K562 (cell line): Measurements from ENCODE around the gene IGSF21. TPM values are rescaled to one million over a fixed set of nuclear protein-coding genes. Genes with fewer than 3 reads are reported as not detected.

Experiments used
- ATAC-seq: fragments of 200-7000 bp; cut with Tn5 transposase; 3 replicates; pipeline ENCODE4 v1.9.1; 2020; ENCODE audit warnings: moderate library complexity
- BruUV-seq: library from RNA; stranded (reverse); fragments of 400-500 nt; replicated peaks from 2 replicates; lab custom pipeline; 2021; lab: Mats Ljungman, UMichigan
- CTCF ChIA-PET: fragments of 300-600 bp; formaldehyde crosslinking; extraction: SDS; loops from one replicate; lab custom pipeline; 2021; ENCODE audit warnings: low intra/inter-chr PET ratio; lab: Yijun Ruan, JAX
- POLR2A ChIA-PET: fragments of 300-600, 350-650 bp; sonication (Branson Sonifier 250); formaldehyde crosslinking; extraction: SDS; loops from one replicate; lab custom pipeline; 2021; ENCODE audit warnings: antibody characterized with exemption, inconsistent platforms; lab: Yijun Ruan, JAX
- DNase-seq, 4 experiments: peaks; one replicate each; pipeline versions ENCODE4 v3.0.0 to v3.0.0-alpha.2; 2011 to 2018; ENCODE audit warnings: low spot score in 3 of 4, mixed read lengths in 3 of 4; ENCODE audit errors: extremely low read depth in 1 of 4
- FAIRE-seq: peaks from 2 replicates; lab custom pipeline; 2011; peaks lifted over from hg19 to GRCh38; lab: Jason Lieb, UNC
- H2AFZ ChIP-seq: 2 replicates; pipeline ENCODE4 v1.6.0; 2011; ENCODE audit warnings: low read depth, low read length, control low read depth, inconsistent platforms
- H3K27ac ChIP-seq: fragments of 200-600 bp; 3 replicates; pipeline ENCODE4 v1.8.0; 2011; ENCODE audit warnings: low read depth, mild to moderate bottlenecking, control low read depth, inconsistent platforms, low read length, moderate library complexity, mixed read lengths; ENCODE audit errors: extremely low read depth
- H3K27me3 ChIP-seq, 2 experiments: fragments of 300-600 bp in 1 of 2; 2 replicates in 1 of 2; 3 replicates in 1 of 2; pipeline versions ENCODE4 v1.6.0 to v1.8.0; 2011; ENCODE audit warnings: inconsistent platforms in 2 of 2, low read length in 2 of 2, mild to moderate bottlenecking in 1 of 2, mixed read lengths in 1 of 2, moderate library complexity in 1 of 2; ENCODE audit not compliant: control insufficient read depth in 2 of 2, insufficient read depth in 2 of 2
- H3K36me3 ChIP-seq: fragments of 300-600 bp; 3 replicates; pipeline ENCODE4 v1.8.0; 2011; ENCODE audit warnings: mild to moderate bottlenecking, low read length, inconsistent platforms; ENCODE audit not compliant: control insufficient read depth, insufficient read depth
- H3K4me1 ChIP-seq, 2 experiments: fragments of 200-600 bp in 1 of 2; replicated peaks in 1 of 2; 2 replicates in 1 of 2; 3 replicates in 1 of 2; pipeline versions ENCODE4 v1.5.1 to v1.8.0; 2011; ENCODE audit warnings: inconsistent platforms in 2 of 2, low read length in 2 of 2, mild to moderate bottlenecking in 1 of 2, mixed read lengths in 1 of 2, moderate library complexity in 1 of 2; ENCODE audit not compliant: control insufficient read depth in 2 of 2, insufficient read depth in 2 of 2
- H3K4me2 ChIP-seq: 2 replicates; pipeline ENCODE4 v1.6.1; 2011; ENCODE audit warnings: low read length, control low read depth, inconsistent platforms, mixed read lengths; ENCODE audit not compliant: insufficient read depth
- H3K4me3 ChIP-seq: fragments of 200-600 bp; sonication (generic), shearing (Covaris generic); 2 replicates; pipeline ENCODE4 v1.5.1; 2016; ENCODE audit warnings: control low read depth, inconsistent platforms
- H3K79me2 ChIP-seq: fragments of 200-600 bp; 3 replicates; pipeline ENCODE4 v1.8.0; 2011; ENCODE audit warnings: low read length, inconsistent platforms; ENCODE audit not compliant: control insufficient read depth, insufficient read depth
- H3K9ac ChIP-seq, 2 experiments: 2 replicates each; pipeline versions ENCODE4 v1.6.0 to v1.6.1; 2011; ENCODE audit warnings: low read depth in 2 of 2, low read length in 2 of 2, control low read depth in 1 of 2, inconsistent platforms in 1 of 2, mild to moderate bottlenecking in 1 of 2, mixed read lengths in 1 of 2; ENCODE audit not compliant: insufficient read depth in 1 of 2
- H3K9me1 ChIP-seq: one replicate; pipeline ENCODE4 v1.6.0; 2011; ENCODE audit warnings: inconsistent platforms, mild to moderate bottlenecking, low read length, moderate library complexity; ENCODE audit not compliant: control insufficient read depth, insufficient read depth
- H3K9me3 ChIP-seq: replicated peaks from 2 replicates; pipeline ENCODE4 v1.5.1; 2011; ENCODE audit warnings: low read depth, low read length, inconsistent platforms; ENCODE audit not compliant: control insufficient read depth, insufficient read depth
- H4K20me1 ChIP-seq: replicated peaks from 2 replicates; pipeline ENCODE4 v1.6.1; 2011; ENCODE audit warnings: low read length, inconsistent platforms, mixed read lengths; ENCODE audit not compliant: control insufficient read depth, insufficient read depth
- EP400 ChIP-seq: fragments of 450-650 bp; IDR thresholded peaks from 2 replicates; pipeline ENCODE4 v1.6.1; 2017; ENCODE audit warnings: antibody characterized with exemption, mild to moderate bottlenecking, moderate library complexity
- HLTF ChIP-seq: fragments of 450-650 bp; IDR thresholded peaks from 2 replicates; pipeline ENCODE4 v1.6.1; 2016
- RFX1 ChIP-seq: fragments of 450-650 bp; IDR thresholded peaks from 2 replicates; pipeline ENCODE4 v1.6.1; 2016; ENCODE audit warnings: mild to moderate bottlenecking, moderate library complexity
- XRCC4 ChIP-seq: IDR thresholded peaks from one replicate; pipeline ENCODE4 v1.6.1; 2011; ENCODE audit not compliant: insufficient read depth, insufficient read length; ENCODE audit errors: extremely low read depth
- ZNF511 ChIP-seq: sonication (generic); formaldehyde crosslinking; IDR thresholded peaks from 2 replicates; pipeline ENCODE4 v1.8.0; 2022; ENCODE audit warnings: mild to moderate bottlenecking, missing genetic modification reagents
- WGBS: fragments of 100-300 bp; shearing (Covaris generic); methylation state at CpG from one replicate; pipeline ENCODE4 v1.1.6; 2016; ENCODE audit warnings: low coverage, mixed read lengths; ENCODE audit not compliant: insufficient coverage; ENCODE audit errors: missing lambda C conversion rate; 5-methylcytosine and 5-hydroxymethylcytosine counted together
- in situ Hi-C: fragments of 300-500 bp; cut with MboI; formaldehyde crosslinking; loops from 4 replicates; pipeline ENCODE4 v1.15.0; 2018; ENCODE audit warnings: inconsistent platforms, mixed read lengths
- intact Hi-C: fragments of 100-400 bp; cut with micrococcal nuclease; formaldehyde crosslinking; loops from 2 replicates; pipeline ENCODE4 v1.14.2; 2022
- polyA plus RNA-seq, 8 experiments: library from polyadenylated mRNA; depleted of rRNA in 4 of 8; stranded (reverse) in 5 of 8; unstranded in 3 of 8; fragments of >200 nt; fragmentation: Nextera tagmentation in 2 of 8; fragmentation: Illumina TruSeq in 1 of 8; extraction: Ambion mirVana in 2 of 8; extraction: Trizol in 1 of 8; gene quantifications; 2 replicates each; pipeline versions ENCODE4 v1.2.1 to v1.2.3, GENCODE V29; 2011 to 2014; ENCODE audit warnings: inconsistent platforms in 1 of 8, missing spikeins in 1 of 8
- total RNA-seq, 7 experiments: library from RNA; depleted of rRNA in 6 of 7; stranded (reverse); fragments of >200 nt in 6 of 7; fragmentation: Illumina TruSeq in 2 of 7; extraction: Trizol in 2 of 7; gene quantifications; 2 replicates each; pipeline versions ENCODE4 v1.2.1 to v1.2.3, GENCODE V29; 2011 to 2021; ENCODE audit warnings: low replicate concordance in 1 of 7
- TF ChIP-seq, protein P1 (sequence below): fragments of 450-650 bp; IDR thresholded peaks from one replicate; pipeline ENCODE4 v1.6.1; 2018; ENCODE audit warnings: mild to moderate bottlenecking, moderate library complexity; ENCODE audit not compliant: partially characterized antibody
- TF ChIP-seq, protein P2 (sequence below): fragments of 200-800 bp; sonication (Bioruptor generic); IDR thresholded peaks from 2 replicates; pipeline ENCODE4 v1.6.1; 2016; ENCODE audit warnings: missing genetic modification characterization, missing compliant biosample characterization

IGSF21 gene
- total and polyA plus RNA-seq, 9 of the 15 experiments (the other 6 are each of a cell fraction or from before 2014, with no cell fraction given), result not detected

GRCh38 chr1:18264450-18265039 is 156.9 kb downstream of the IGSF21 start:
- no peaks in the 10 kb centered on the region for H3K36me3 ChIP-seq
- no peak overlapping the region for H3K9ac ChIP-seq
- H3K4me1 ChIP-seq, result no peaks in the 10 kb centered on the region
- BruUV-seq, result no TSS peak
- FAIRE-seq, result no peak
- H3K27me3 ChIP-seq, result peaks cover 0 to 8% of the 10 kb centered on the region in 2 experiments; a peak in 1 of 5 replicates
- intact Hi-C loops (no loop called here), in situ Hi-C loops (no loop called here)
- no peak for ATAC-seq
- DNase-seq, result no peak
- H4K20me1 ChIP-seq, result peaks cover 8% of the 10 kb centered on the region; the same call in 1 of the 2 replicates
- no peak overlapping the region for H3K4me2 ChIP-seq
- 0% methylated on average over 6 of the region's 6 CpGs for WGBS
- no peak for TF ChIP-seq HLTF
- TF ChIP-seq, protein P1, sequence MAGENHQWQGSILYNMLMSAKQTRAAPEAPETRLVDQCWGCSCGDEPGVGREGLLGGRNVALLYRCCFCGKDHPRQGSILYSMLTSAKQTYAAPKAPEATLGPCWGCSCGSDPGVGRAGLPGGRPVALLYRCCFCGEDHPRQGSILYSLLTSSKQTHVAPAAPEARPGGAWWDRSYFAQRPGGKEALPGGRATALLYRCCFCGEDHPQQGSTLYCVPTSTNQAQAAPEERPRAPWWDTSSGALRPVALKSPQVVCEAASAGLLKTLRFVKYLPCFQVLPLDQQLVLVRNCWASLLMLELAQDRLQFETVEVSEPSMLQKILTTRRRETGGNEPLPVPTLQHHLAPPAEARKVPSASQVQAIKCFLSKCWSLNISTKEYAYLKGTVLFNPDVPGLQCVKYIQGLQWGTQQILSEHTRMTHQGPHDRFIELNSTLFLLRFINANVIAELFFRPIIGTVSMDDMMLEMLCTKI, result no peak
- TF ChIP-seq RFX1, result peak; percentile 35; the same call in 1 of the 2 replicates
- TF ChIP-seq ZNF511, result no peak
- no peak for TF ChIP-seq XRCC4
- TF ChIP-seq, protein P2, sequence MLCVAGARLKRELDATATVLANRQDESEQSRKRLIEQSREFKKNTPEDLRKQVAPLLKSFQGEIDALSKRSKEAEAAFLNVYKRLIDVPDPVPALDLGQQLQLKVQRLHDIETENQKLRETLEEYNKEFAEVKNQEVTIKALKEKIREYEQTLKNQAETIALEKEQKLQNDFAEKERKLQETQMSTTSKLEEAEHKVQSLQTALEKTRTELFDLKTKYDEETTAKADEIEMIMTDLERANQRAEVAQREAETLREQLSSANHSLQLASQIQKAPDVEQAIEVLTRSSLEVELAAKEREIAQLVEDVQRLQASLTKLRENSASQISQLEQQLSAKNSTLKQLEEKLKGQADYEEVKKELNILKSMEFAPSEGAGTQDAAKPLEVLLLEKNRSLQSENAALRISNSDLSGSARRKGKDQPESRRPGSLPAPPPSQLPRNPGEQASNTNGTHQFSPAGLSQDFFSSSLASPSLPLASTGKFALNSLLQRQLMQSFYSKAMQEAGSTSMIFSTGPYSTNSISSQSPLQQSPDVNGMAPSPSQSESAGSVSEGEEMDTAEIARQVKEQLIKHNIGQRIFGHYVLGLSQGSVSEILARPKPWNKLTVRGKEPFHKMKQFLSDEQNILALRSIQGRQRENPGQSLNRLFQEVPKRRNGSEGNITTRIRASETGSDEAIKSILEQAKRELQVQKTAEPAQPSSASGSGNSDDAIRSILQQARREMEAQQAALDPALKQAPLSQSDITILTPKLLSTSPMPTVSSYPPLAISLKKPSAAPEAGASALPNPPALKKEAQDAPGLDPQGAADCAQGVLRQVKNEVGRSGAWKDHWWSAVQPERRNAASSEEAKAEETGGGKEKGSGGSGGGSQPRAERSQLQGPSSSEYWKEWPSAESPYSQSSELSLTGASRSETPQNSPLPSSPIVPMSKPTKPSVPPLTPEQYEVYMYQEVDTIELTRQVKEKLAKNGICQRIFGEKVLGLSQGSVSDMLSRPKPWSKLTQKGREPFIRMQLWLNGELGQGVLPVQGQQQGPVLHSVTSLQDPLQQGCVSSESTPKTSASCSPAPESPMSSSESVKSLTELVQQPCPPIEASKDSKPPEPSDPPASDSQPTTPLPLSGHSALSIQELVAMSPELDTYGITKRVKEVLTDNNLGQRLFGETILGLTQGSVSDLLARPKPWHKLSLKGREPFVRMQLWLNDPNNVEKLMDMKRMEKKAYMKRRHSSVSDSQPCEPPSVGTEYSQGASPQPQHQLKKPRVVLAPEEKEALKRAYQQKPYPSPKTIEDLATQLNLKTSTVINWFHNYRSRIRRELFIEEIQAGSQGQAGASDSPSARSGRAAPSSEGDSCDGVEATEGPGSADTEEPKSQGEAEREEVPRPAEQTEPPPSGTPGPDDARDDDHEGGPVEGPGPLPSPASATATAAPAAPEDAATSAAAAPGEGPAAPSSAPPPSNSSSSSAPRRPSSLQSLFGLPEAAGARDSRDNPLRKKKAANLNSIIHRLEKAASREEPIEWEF (CRISPR knock-in tag), result no peak
- no peak for TF ChIP-seq EP400
- no peaks in the 10 kb centered on the region for H3K9me3 ChIP-seq
- no peak overlapping the region for H2AFZ ChIP-seq
- ChIA-PET CTCF (no interaction called here), POLR2A (no interaction called here)
- no peaks in the 10 kb centered on the region for H3K9me1 ChIP-seq
- H3K79me2 ChIP-seq, result no peaks in the 10 kb centered on the region
- no peak overlapping the region for H3K27ac ChIP-seq
- no peak overlapping the region for H3K4me3 ChIP-seq
